GM18861 (cell line): ENCODE data around the gene DIS3L2.

Experiments used
- ATAC-seq: cut with Tn5 transposase; IDR thresholded peaks from one replicate; pipeline ENCODE4 v1.9.1; 2021; ENCODE audit not compliant: unreplicated experiment

Gene DIS3L2

DNA sequence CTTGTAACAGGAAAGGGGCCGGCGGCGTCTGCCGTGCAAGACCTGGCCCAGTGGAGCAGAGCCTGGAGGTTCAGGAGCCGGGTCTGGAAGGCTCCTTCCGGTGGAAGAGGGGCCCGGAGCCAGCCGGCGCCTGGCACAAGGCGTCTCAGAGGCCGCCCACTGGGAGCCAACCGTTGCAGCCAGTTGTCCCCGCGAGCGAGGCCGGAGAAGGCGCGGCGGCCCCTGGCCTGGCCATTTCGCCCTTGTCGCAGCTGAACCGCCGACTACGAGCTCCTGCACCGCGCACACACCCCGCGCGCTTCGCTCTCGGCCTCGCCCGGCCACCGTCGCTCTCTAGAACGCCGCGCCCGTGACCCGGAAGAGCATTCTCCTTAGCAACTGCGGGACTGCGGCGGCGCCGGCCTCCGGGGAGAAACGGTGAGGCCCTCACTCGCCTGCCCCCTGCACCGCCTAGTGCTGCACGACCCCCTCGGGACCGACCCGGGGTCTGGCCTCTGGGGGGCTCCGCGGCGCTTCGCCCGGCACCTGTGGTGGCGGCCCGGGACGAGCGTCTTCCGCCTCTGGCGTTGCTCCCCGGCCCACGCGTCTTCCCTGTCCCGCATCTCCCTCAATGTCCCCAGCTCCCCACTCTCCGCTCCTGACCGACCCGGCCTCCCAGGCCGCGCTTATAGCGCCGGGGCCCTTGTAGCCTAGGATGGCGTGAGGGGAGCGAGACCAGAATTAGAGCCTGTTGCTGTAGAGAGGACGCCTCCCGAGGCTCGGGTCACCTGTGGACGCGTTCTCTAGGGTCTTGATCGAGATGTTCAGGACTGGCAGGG is at the start of gene DIS3L2:
Gene DIS3L2 (plus strand): TSS at position 365 of the 818 bp plus-strand sequence. CDS start 53,215 bp downstream, outside the sequence.
- peak; percentile 89 for ATAC-seq

GRCh38 chr2:231914077-231914690 is 47.3 kb upstream of the DIS3L2 start:
- no peak for ATAC-seq

DNA sequence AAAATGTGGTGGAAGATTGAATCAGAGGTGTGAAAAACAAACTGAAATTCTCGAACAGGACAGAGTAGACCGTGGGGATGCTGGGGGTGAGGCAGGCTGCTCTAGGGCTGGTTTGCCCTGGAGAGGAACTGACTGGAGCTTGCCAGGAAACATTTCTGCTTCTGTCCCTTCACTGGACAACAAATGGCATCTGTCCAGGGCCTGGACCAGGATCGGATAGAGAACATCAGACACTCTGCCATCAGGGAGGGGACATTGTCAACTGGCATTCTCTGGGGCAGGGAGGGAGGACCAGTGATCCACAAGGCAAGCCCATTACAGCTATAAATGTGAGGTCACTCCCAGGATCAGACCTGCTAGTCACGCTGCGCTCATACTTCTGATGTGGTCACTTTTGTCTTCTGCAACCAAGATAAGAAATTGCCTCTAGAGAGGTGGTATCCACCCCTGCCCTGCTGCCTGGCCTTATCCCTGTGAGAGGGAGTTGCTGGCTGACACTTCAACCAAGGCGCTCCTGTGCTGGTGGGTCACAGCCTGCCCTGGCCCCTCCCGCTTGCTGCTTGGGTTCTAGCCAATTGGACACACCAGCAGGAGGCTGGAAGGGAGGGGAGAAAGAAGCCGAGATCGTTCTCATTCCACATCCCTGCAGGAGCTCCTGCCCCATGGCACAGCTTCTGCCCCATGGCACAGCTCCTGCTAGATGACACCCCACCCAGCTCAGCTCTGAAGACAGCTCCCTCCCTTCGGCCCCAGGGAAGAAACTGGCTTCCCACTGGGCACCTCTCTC is 44.0 kb upstream of the DIS3L2 start:
- no peak for ATAC-seq

DNA sequence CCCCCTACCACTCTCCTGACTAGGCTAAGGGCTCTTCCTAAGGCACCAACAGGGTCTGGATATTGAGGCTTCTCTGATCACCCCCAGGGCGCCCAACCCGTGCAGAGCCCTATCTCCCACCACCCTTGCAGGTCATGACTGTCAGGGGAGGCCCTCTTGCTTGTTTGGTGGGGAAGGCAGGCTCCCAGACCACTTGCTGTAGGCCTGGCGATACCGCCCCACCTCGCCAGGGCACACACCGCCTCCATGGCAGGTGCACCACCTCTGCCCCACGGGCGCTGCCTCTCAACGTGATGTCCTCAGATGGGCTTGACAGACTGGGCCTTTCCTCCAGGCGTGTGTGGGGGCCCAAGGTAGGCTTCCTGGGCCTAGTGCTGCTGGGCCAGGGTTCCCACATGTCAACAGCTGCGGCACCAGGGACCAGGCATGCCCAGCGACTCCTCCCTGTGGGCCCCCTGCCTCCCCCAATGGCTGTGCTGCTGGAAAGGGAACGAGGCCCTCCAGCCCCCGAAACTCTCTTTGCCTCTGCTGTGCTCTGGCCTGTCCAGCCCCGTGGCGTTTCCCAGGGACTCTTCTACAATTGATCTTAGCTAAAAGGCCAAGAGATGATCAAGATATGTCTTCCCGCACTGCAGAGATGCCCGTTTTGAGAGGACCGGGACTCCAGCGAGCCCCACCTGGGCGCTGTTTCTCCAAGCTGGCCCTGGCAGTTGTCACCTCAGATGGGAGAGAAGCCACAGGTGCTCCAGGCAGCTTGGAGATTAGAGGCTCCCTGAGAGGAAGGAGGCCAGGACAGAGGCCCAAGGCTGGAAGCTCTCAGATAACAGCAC is 42.8 kb upstream of the DIS3L2 start:
- ATAC-seq: no peak

GRCh38 chr2:231919341-231920035 is 42.0 kb upstream of the DIS3L2 start:
- ATAC-seq: no peak

DNA sequence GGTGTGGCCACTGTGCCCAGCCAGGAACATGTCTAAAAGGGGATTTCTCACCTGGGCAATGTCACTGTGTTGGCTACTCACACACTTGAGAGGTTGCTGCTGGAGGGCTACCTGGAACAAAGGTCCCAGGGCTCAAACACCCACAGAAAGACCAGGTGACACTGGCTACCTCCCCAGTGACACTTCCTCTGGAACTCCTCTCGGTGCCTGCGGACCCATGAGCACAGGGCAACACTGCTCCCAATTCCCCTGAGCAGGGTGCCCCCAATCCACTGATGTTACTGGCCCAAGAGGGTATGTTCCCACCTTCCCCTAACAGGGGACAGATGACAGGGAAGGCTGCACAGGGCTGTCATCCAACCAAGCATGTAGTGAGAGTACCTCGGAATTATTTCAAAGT is 41.1 kb upstream of the DIS3L2 start:
- no peak for ATAC-seq

DNA sequence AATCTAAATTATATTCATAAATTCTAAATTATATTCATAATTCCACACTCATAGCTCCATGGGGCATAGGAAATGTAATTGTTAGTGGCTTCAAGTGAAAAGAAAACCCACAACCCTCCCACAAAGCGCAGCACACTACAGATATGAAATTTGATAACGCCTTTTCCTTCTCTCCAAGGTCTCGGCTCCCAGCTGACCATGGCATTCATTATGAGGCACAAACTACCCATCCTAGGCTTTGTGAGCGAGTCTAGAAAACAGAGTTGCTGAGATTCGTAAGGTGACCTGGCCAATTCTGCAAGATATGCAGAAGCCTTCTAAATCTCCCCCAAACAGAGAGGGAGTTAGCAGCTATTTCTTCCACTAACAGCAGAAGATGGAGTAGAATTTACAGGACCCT is 40.7 kb upstream of the DIS3L2 start:
- no peak for ATAC-seq

GRCh38 chr2:231922311-231923009 is 39.1 kb upstream of the DIS3L2 start:
- no peak for ATAC-seq

GRCh38 chr2:231923010-231923344 is 38.5 kb upstream of the DIS3L2 start:
- ATAC-seq: no peak

DNA sequence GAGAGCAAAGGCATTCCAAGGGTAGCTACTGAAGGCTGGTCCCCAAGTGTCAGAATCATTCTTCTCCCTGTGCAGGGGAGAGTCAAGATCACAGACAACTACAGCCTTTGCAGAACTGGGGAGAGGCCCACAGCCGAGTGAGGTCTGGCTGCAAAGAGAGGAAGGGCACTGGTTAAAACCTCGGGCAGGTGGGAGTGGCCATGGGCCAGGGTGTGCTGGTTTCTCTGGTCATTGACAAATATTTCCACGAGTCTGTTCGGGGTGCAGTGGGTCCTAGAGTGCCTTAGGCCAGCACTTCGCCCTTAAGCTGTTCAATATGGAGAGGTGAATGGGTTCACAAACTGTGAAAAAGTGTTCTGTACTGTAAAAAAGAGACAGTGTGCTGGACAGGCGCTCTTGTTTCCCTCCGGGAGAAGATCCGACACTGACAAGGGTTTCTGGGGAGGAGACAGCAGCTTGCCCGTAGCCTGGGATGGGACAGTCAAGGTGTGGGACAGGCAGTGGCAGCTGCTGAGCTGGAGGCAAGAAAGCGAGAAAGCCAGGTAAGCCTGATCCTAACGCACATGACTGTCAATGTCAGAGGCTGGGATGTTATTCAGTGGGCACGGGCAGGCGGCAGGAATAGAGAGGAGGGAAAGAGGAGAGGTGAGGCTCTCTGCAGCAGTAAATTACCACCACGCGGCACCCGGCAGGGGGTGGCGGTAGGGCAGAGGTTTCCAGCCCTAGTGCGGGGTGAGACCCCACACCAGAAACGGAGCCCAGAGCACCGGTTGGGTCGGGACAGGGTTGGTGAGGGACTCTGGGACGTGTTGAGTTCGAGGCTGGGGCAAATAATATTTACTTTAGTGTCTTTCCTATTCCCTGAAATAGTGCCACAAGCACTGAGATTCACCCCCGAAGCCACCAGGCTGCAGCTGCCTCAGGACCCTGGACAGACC is 37.3 kb upstream of the DIS3L2 start:
- ATAC-seq: no peak

GRCh38 chr2:231924889-231925275 is 36.6 kb upstream of the DIS3L2 start:
- ATAC-seq: no peak

GRCh38 chr2:231925303-231926179 is 36.0 kb upstream of the DIS3L2 start:
- no peak for ATAC-seq

DNA sequence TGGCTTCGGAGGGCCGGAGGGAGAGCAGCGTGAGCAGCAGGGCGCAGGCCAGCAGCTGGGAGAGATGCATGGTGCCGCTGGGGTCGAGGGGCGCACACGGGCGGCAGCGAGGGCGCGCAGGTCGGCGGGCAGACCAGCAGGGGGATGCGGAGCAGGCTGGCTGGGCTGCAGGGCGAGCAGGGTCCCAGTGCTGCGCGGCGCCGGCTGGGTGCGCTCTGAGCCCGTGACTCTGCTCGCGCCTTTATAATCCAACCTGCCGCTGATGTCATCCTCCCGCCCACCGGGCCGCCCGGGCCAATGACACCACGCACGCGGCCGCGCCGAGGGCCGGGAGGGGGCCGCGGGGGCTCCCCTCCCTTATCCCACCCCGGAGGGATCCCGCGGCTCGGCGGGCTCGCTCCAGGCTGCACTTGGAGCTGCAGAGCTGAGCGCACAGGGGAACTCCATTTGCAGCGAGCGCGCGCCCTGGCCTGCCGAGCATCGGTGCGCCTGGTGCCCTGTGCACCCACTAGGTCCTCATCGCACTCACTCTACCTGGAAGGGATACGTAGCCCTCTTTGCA is 35.3 kb upstream of the DIS3L2 start, which contains the start of gene NPPC:
Gene NPPC (minus strand): TSS at position 217 of the 562 bp plus-strand sequence. CDS start 147 bp downstream, at position 70.
- ATAC-seq: no peak

DNA sequence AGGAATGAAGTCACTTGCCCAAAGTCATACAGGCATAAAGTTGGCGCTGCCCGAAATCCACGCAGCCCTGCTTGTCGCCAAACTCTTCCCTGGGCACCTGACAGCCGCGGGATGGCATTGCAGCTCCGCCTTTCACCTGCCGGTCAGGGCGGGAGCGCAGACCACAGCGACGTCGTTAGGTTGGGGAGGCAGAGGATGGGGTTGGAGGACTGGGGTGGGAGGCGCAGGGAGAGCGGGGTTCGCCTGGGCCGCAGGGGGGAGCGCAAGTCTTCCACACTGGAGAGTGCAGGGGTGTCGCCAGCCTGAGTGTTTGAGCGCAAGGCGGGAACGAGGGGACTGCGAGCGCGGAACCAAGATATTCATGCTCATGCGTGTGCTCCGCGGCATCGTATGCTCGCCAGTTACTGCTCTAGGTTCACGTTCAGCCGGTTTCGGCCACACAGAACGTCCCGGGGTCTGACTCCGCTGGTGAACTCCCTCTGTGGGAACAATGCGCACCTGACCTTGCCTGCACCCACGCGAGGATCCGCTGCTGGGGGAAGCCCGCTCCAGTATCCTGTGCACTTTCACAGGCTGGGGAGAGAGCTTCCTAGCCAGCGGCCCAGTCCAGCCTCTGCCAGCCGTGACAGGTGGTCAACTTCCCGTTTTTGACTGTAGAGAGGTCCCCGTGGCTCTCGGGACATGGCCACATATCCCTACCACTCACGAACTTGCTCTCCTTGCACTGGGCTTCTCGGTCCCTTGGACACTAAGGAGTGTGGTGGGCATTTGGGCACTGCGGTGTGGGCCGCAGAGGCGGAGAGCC is 34.5 kb upstream of the DIS3L2 start:
- no peak for ATAC-seq

DNA sequence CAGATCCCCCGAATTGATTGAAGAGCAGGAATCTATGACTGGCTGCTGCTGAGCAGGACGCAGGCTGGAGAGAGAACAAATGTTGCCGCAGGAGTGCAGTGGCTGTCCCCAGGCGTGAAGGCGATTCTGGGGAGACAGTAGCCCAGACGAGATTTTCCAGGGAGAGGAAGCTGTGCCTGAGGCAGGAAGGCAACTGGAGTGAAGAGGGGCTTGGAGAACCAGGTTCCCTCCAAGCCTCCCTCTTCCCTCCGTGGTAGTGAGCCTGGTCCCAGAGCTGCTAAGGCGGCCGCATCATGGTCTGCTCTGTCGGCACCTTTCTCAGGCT is 34.0 kb upstream of the DIS3L2 start:
- no peak for ATAC-seq

DNA sequence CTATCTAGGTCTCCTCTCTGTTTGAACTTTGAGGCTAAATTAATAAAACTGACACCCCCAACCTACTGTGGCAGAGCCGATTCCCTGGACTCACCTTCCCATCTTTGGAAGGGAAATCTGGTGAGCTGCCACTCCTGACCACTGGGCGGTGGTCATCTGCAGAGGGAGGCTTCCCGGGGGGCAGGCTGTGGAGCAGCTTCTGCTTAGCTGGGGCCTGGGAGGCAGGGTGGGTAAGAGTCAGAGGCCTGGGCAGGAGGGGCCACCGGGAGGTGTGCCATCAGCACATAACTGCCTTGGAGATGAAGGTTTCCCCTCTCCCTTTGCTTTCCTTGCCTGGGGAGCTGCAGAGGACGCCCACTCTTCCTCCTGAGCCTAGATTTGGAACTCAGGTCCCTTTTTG is 33.0 kb upstream of the DIS3L2 start:
- no peak for ATAC-seq
